Esophagus muscularis mucosa (tissue), 4 donors: ENCODE measurements around the gene RTL9. TPM values are rescaled to one million over a fixed set of nuclear protein-coding genes. Genes with fewer than 3 reads are reported as not detected.

Experiments used
- DNase-seq: peaks from one replicate; pipeline ENCODE4 v3.0.0-alpha.2; 2017; ENCODE audit errors: extremely low spot score
- H3K27ac ChIP-seq, 4 donors: fragments of 200-600 bp; sonication (generic); replicated peaks in 1 of 4; 1 replicate in 3 of 4; 2 replicates in 1 of 4; pipeline ENCODE4 v1.5.1; 2016 to 2019; ENCODE audit warnings: mild to moderate bottlenecking in 1 of 4
- H3K27me3 ChIP-seq, 4 donors: fragments of 200-600 bp; sonication (generic); one replicate each; pipeline versions ENCODE4 v1.5.1 to v1.6.0; 2016 to 2019
- H3K36me3 ChIP-seq, 4 donors: fragments of 200-600 bp; sonication (generic); one replicate each; pipeline ENCODE4 v1.5.1; 2016 to 2019
- H3K4me1 ChIP-seq, 4 donors: fragments of 200-600 bp; sonication (generic); one replicate each; pipeline ENCODE4 v1.5.1; 2016 to 2019
- H3K4me3 ChIP-seq, 4 donors: fragments of 200-600 bp; sonication (generic); 1 replicate in 2 of 4; 2 replicates in 2 of 4; pipeline ENCODE4 v1.5.1; 2016 to 2019; ENCODE audit warnings: mild to moderate bottlenecking in 4 of 4, moderate library complexity in 1 of 4
- H3K9me3 ChIP-seq, 4 donors: fragments of 200-600 bp; sonication (generic); 1 replicate in 3 of 4; 2 replicates in 1 of 4; pipeline ENCODE4 v1.5.1; 2016 to 2019
- EP300 ChIP-seq: sonication (generic); formaldehyde crosslinking; IDR thresholded peaks from one replicate; pipeline ENCODE4 v1.6.1; 2017; ENCODE audit warnings: antibody characterized with exemption
- POLR2A ChIP-seq: fragments of 450-650 bp; IDR thresholded peaks from one replicate; pipeline ENCODE4 v1.6.1; 2017; ENCODE audit warnings: antibody characterized with exemption, moderate library complexity, mild to moderate bottlenecking, low read depth
- POLR2AphosphoS5 ChIP-seq, 2 donors: sonication (generic); formaldehyde crosslinking; IDR thresholded peaks; one replicate each; pipeline ENCODE4 v1.6.1; 2017; ENCODE audit warnings: antibody characterized with exemption in 2 of 2
- WGBS: methylation state at CpG from one replicate; pipeline ENCODE4 v1.1.5; 2018; 5-methylcytosine and 5-hydroxymethylcytosine counted together
- intact Hi-C: fragments of 100-400 bp; cut with DNase I; formaldehyde crosslinking; loops from one replicate; pipeline ENCODE4 v1.15.1; 2023
- total RNA-seq, 4 donors: library from RNA; depleted of rRNA; stranded (reverse); fragments of >200 nt; gene quantifications; one replicate each; pipeline versions ENCODE4 v1.1.0 to v1.2.1, GENCODE V29; 2016
- TF ChIP-seq, protein P1 (sequence below), 3 experiments: fragments of 200-600 bp in 2 of 3; fragments of 450-650 bp in 1 of 3; sonication (generic) in 2 of 3; IDR thresholded peaks; one replicate each; pipeline ENCODE4 v1.5.1; 2017 to 2019; ENCODE audit warnings: antibody characterized with exemption in 3 of 3, mild to moderate bottlenecking in 2 of 3, moderate library complexity in 1 of 3

RTL9 gene
- total RNA-seq = under 1 TPM in 3 of 4 donors, not detected in 1; 0.06 to 0.17 (median 0.06) TPM

DNA sequence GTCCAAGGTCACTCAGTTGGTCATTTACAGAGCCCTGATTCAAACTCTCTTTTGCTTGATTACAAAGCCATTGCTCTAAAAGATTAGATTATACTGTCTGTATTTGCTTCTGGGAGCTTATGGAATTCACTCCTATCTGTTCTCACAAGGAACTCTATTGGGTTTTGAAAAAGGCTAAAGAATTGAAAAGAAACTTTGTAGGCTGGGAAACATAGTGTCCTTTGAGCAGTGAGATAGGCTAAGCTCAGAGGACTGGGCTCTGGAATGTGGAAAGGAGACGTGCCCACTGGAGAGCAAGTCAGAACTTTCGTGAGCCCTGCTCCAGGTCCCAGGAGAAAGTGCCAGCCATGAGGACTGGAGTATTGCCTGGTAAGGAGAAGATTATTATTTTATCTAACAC is at the start of gene RTL9:
TSS of gene RTL9 (plus strand) at position 301 of the 400 bp plus-strand sequence. CDS start 91,770 bp downstream, outside the sequence.
- Histone ChIP-seq H3K27me3 (no peaks in the 10 kb centered on the region), H3K27ac (no peak within 1 kb of the TSS), H3K9me3 (no peaks in the 10 kb centered on the region), H3K36me3 (no peaks in the 10 kb centered on the region), H3K4me3 (no peak within 1 kb of the TSS), H3K4me1 (no peaks in the 10 kb centered on the region)
- intact Hi-C loops = no loop called here
- TF ChIP-seq POLR2A (no peak), EP300 (no peak), POLR2AphosphoS5 (IDR thresholded peaks at IDR 0.05) (no peak)
- TF ChIP-seq, protein P1, sequence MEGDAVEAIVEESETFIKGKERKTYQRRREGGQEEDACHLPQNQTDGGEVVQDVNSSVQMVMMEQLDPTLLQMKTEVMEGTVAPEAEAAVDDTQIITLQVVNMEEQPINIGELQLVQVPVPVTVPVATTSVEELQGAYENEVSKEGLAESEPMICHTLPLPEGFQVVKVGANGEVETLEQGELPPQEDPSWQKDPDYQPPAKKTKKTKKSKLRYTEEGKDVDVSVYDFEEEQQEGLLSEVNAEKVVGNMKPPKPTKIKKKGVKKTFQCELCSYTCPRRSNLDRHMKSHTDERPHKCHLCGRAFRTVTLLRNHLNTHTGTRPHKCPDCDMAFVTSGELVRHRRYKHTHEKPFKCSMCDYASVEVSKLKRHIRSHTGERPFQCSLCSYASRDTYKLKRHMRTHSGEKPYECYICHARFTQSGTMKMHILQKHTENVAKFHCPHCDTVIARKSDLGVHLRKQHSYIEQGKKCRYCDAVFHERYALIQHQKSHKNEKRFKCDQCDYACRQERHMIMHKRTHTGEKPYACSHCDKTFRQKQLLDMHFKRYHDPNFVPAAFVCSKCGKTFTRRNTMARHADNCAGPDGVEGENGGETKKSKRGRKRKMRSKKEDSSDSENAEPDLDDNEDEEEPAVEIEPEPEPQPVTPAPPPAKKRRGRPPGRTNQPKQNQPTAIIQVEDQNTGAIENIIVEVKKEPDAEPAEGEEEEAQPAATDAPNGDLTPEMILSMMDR (IDR thresholded peaks at IDR 0.05) = no peak
- no peak for DNase-seq
- WGBS = 50% methylated on average over 2 of the region's 2 CpGs

DNA sequence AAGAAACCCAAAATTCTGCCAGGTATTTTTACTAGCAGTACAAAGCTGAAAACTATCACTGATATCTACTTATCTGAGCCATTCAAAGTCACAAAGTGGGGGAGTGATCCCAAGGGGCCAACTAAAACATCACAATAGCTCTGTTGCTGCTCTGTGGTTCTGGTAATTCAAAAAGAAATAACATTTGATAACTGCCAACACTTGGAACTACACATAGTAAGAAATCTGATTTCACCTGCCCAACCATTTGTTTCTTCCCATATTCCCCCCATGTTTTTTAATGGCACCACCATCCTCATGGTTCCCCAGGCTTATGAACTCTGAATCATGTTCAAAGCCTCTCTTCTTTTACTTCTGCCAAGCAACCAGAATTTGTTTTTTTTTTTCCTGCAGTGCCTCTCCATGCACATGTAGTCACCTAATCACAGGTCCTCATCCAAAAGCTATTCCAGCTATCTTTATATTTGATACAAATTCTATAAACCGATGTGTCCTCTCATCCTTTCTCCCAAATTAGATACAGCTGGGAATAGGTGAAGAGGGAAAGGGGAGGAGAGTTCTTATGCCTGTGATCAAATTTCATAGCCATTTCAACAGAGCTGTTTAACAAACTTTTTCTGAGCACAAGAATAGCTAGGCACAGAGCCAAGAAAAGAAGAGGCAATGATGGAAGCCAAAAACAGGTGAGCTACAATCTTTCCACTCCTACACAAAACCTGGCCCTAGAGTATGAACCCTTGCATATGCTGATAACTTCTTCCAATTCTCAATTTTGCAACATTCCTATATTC is 48.5 kb upstream of the RTL9 start:
- H3K27me3 ChIP-seq = no peaks in the 10 kb centered on the region
- H3K27ac ChIP-seq = no peak overlapping the region
- no peak overlapping the region for H3K4me3 ChIP-seq
- H3K9me3 ChIP-seq = no peaks in the 10 kb centered on the region
- no peaks in the 10 kb centered on the region for H3K36me3 ChIP-seq
- no peaks in the 10 kb centered on the region for H3K4me1 ChIP-seq
- intact Hi-C loops = no loop called here
- 38% methylated on average over 1 of the region's 1 CpG for WGBS
- DNase-seq = no peak
- TF ChIP-seq POLR2A = no peak
- TF ChIP-seq EP300 = no peak
- TF ChIP-seq POLR2AphosphoS5 (IDR thresholded peaks at IDR 0.05) = no peak
- TF ChIP-seq, protein P1 (IDR thresholded peaks at IDR 0.05) = no peak

DNA sequence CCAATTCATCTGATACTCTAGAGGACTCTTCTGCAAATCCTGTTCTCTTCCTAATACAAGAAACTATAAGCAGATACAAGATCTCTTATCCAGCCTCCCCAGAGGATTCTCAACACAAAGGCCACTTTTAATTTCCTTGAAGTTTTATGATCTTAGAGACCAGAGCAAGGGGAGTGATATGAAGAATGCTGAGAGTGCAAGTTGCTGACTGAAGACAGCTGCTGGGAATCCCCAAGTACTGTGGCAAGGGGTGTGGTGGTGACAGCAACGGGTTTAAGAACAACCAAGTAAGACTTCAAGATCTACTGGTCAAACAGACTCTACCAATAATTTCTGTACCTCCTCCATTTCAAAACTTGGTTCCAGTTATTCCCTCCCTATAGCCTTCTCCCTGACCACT is 47.8 kb upstream of the RTL9 start:
- TF ChIP-seq, protein P1 (IDR thresholded peaks at IDR 0.05) = no peak
- no peak for TF ChIP-seq EP300
- TF ChIP-seq POLR2AphosphoS5 (IDR thresholded peaks at IDR 0.05) = no peak
- no peak for TF ChIP-seq POLR2A
- Histone ChIP-seq H3K4me3 (no peak overlapping the region), H3K4me1 (peaks cover 0 to 3% (median under 1%) of the 10 kb centered on the region in 4 donors), H3K27ac (no peak overlapping the region), H3K27me3 (no peaks in the 10 kb centered on the region), H3K36me3 (no peaks in the 10 kb centered on the region), H3K9me3 (no peaks in the 10 kb centered on the region)
- intact Hi-C loops = no loop called here
- DNase-seq = no peak
- WGBS = 36% methylated on average over 1 of the region's 1 CpG

DNA sequence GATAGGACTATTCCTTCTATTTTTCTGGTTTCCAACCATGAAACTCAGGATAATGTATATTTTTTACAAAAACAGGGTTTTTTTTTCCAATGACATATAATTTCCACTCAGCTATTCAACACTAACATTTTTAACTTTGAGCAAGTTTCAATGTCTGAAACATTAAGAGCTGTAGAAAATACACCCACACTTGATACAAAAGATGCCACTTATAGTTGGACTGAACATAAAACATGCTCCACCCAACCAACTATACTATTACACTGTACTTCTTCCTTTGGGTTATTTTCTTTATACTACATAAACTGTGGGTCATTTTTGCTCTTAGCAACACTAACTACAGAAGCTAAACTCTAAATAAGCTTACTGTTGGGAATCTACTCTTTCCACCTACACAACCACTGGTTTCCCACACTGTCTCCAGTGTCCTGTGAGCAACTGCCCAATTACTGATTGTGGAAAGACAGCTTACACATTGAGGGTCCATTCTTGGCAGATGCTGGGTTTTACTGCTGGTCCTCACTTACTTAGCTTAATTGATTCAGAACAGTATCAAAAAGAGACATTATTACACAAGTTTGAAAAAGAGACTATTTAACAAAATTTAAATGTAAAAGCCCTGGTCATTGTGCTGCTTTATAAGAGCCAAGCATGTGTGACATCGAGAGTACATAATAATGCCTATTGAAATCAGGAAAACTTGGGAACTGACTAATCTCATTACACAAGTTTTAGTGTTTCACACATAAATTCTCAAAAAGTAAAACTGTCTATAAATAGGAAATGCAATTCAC is 47.0 kb upstream of the RTL9 start:
- 83% methylated on average over 1 of the region's 1 CpG for WGBS
- H3K27ac ChIP-seq = no peak overlapping the region
- H3K9me3 ChIP-seq = no peaks in the 10 kb centered on the region
- peaks cover 0 to 10% (median 5%) of the 10 kb centered on the region in 4 donors for H3K4me1 ChIP-seq
- H3K4me3 ChIP-seq = no peak overlapping the region
- H3K27me3 ChIP-seq = no peaks in the 10 kb centered on the region
- H3K36me3 ChIP-seq = no peaks in the 10 kb centered on the region
- TF ChIP-seq, protein P1 (IDR thresholded peaks at IDR 0.05) = no peak
- TF ChIP-seq EP300 (no peak), POLR2AphosphoS5 (IDR thresholded peaks at IDR 0.05) (no peak), POLR2A (no peak)
- no peak for DNase-seq
- intact Hi-C loops = no loop called here
